ENCODE measurements around the gene CKAP2L.

Gene CKAP2L

DNA sequence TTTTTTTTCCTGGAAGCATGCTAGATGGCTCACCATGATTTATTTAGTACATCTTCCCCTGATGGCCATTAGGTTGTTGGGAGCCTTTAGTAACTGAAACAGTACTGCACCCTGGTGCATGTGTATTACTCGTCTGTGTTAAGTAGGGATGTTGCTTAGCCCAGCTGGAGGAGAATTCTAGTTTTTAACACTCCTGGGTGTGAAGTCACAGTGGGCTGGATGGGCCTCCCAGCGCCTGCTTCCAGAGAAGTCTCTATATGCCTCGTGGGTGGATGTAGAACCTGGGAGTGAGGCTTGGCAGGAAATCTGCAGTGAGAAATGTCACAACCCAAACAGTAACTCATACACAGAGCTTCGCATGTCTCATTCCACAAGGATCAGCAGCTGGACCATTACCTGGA, 72.5 kb downstream of the CKAP2L start:
- DNase-seq = peak in 1 of 2 experiments; percentile 53
- no peak for TF ChIP-seq GATA1 (IDR thresholded peaks at IDR 0.05; ENCODE audit: low read depth, low read length)
- TF ChIP-seq POLR2A (IDR thresholded peaks at IDR 0.05; ENCODE audit: low read length) = no peak

DNA sequence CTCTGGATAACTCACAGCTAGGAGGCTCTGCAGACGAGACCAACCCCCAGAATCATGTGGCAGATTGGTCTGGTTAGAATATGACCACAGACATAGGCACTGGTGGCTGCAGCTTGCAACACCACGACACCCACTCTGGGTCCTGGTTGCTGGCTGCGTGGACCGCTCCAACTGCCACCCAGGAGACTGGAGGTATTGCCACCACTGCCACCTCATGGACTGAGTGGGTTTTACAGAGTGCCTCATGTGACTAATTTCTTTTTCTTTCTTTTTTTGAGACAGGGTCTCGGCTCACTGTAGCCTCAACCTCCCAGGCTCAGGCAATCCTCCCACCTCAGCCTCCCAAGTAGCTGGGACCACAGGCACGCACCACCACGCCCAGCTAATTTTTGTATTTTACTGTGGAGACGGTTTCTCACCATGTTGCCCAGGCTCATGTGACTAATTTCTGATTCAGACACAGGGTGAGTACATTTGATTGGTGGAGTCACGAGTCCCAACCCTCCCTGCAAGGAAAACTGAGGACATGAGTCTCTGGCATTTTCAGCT, 73.5 kb downstream of the CKAP2L start:
- DNase-seq = peak; percentile 78 to 86
- TF ChIP-seq POLR2A (IDR thresholded peaks at IDR 0.05; ENCODE audit: low read length) = no peak
- no peak for TF ChIP-seq GATA1 (IDR thresholded peaks at IDR 0.05; ENCODE audit: low read depth, low read length)

DNA sequence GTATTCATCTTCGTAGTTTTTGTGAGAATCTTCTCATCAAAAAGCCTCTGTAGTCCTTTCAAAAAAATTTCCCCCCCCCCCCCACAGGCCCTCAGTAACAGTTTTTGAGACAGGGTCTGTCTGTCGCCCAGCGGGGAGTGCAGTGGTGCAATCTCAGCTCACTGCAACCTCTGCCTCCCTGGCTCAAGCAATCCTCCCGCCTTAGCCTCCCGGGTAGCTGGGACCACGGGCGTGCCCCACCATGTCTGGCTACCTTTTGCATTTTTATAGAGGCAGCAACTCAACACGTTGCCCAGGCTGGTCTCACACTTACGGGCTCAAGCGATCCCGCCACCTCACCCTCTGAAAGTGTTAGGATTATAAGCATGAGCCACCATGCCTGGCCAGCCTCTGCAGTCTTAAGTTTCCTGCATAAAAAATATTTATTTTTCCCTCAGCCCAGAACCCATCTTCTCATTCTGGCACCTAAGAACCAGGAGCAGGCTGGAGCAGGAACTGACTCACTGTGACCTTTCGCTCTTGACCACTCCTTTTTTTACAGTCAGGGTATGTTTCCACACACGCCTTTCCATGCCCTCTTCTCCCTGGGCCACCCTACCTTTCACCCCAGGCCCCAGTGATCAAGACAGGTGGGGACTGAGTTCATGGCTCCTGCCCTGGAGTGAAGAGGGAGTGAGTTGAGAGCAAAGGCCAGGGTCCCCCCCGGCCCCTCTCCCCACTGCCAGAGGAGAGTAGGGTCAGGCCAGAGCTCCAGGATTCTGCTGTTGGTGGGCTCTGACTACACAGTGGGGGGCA, 76.1 kb downstream of the CKAP2L start:
- no peak for TF ChIP-seq POLR2A (IDR thresholded peaks at IDR 0.05; ENCODE audit: low read length)
- TF ChIP-seq GATA1 (IDR thresholded peaks at IDR 0.05; ENCODE audit: low read depth, low read length) = no peak
- no peak for DNase-seq

DNA sequence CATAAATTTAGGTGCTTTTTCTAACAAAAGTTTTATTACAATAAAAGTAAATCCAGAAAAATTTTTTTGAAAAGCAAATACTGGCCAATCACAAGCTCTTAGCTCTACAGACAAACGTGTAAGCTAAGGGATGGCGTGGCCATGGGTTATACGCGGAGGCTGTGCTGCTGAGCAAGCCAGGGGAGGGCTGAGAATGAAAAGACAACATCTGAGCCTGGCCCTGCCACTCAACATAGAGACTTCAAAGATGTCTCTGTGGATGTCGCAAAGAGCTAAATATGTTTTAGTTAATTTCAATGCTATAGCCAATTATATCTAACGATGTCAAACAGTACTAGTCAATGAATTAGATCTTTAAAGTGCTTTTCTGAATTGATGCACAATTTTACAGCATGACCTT, 76.9 kb downstream of the CKAP2L start:
- peak; percentile 32 to 37 for DNase-seq
- TF ChIP-seq GATA1 (IDR thresholded peaks at IDR 0.05; ENCODE audit: low read depth, low read length) (no peak), POLR2A (IDR thresholded peaks at IDR 0.05; ENCODE audit: low read length) (no peak)
